ENCODE data around the gene GNAI3. TPM values are rescaled to one million over a fixed set of nuclear protein-coding genes. Genes with fewer than 3 reads are reported as not detected.

Gene GNAI3
- total RNA-seq, 1 experiment from 2014 or later = 8.3 TPM

- in situ Hi-C loops (cut with HindIII; ENCODE audit: low pct_unique_long_range_greater_than_20kb, low sequenced_read_pairs) = no loop called here
- no peak for DNase-seq (ENCODE audit: low read depth, low spot score)
Observed at GRCh38 chr1:109625601-109626560, 77.5 kb downstream of the GNAI3 start.

- in situ Hi-C loops (cut with HindIII; ENCODE audit: low pct_unique_long_range_greater_than_20kb, low sequenced_read_pairs) = no loop called here
Observed at GRCh38 chr1:109626682-109627408, 78.4 kb downstream of the GNAI3 start.

GRCh38 chr1:109627692-109628399 lies 79.4 kb downstream of the GNAI3 start:
- no peak for DNase-seq (ENCODE audit: low read depth, low spot score)
- in situ Hi-C loops (cut with HindIII; ENCODE audit: low pct_unique_long_range_greater_than_20kb, low sequenced_read_pairs) = no loop called here

More at GRCh38 chr1:109626682-109627408, 78.4 kb downstream of the GNAI3 start:
- no peak for DNase-seq (ENCODE audit: low read depth, low spot score)

- in situ Hi-C loops (cut with HindIII; ENCODE audit: low pct_unique_long_range_greater_than_20kb, low sequenced_read_pairs) = no loop called here
- DNase-seq (ENCODE audit: low read depth, low spot score) = no peak
Observed at GRCh38 chr1:109628540-109629321, 80.3 kb downstream of the GNAI3 start.

- no peak for DNase-seq (ENCODE audit: low read depth, low spot score)
- in situ Hi-C loops (cut with HindIII; ENCODE audit: low pct_unique_long_range_greater_than_20kb, low sequenced_read_pairs) = no loop called here
Observed at GRCh38 chr1:109629372-109630030, 81.1 kb downstream of the GNAI3 start.

GRCh38 chr1:109630081-109630897 lies 81.9 kb downstream of the GNAI3 start:
- in situ Hi-C loops (cut with HindIII; ENCODE audit: low pct_unique_long_range_greater_than_20kb, low sequenced_read_pairs) = no loop called here
- peak; percentile 20 for DNase-seq (ENCODE audit: low read depth, low spot score)

GRCh38 chr1:109630898-109631512 lies 82.6 kb downstream of the GNAI3 start:
- DNase-seq (ENCODE audit: low read depth, low spot score) = no peak
- in situ Hi-C loops (cut with HindIII; ENCODE audit: low pct_unique_long_range_greater_than_20kb, low sequenced_read_pairs) = no loop called here

- in situ Hi-C loops (cut with HindIII; ENCODE audit: low pct_unique_long_range_greater_than_20kb, low sequenced_read_pairs) = no loop called here
- no peak for DNase-seq (ENCODE audit: low read depth, low spot score)
Observed at GRCh38 chr1:109631513-109632505, 83.4 kb downstream of the GNAI3 start.

GRCh38 chr1:109632671-109633346 lies 84.4 kb downstream of the GNAI3 start:
- in situ Hi-C loops (cut with HindIII; ENCODE audit: low pct_unique_long_range_greater_than_20kb, low sequenced_read_pairs) = no loop called here

GRCh38 chr1:109634292-109634691 lies 85.9 kb downstream of the GNAI3 start:
- in situ Hi-C loops (cut with HindIII; ENCODE audit: low pct_unique_long_range_greater_than_20kb, low sequenced_read_pairs) = no loop called here
- no peak for DNase-seq (ENCODE audit: low read depth, low spot score)

More at GRCh38 chr1:109632671-109633346, 84.4 kb downstream of the GNAI3 start:
- no peak for DNase-seq (ENCODE audit: low read depth, low spot score)

- in situ Hi-C loops (cut with HindIII; ENCODE audit: low pct_unique_long_range_greater_than_20kb, low sequenced_read_pairs) = no loop called here
- no peak for DNase-seq (ENCODE audit: low read depth, low spot score)
Observed at GRCh38 chr1:109634771-109635750, 86.6 kb downstream of the GNAI3 start.

- in situ Hi-C loops (cut with HindIII; ENCODE audit: low pct_unique_long_range_greater_than_20kb, low sequenced_read_pairs) = no loop called here
- no peak for DNase-seq (ENCODE audit: low read depth, low spot score)
Observed at GRCh38 chr1:109635862-109636200, 87.4 kb downstream of the GNAI3 start.
